Ramos (cell line): Measurements from ENCODE around the gene CDH4.
"Not testable (repeated sequence)": the region's sequence is repeated elsewhere in the genome, so short reads cannot be mapped to it uniquely, and the experiment has no call there.

Experiments
- in situ Hi-C: fragments of 300-500 bp; cut with MboI; formaldehyde crosslinking; loops from one replicate; pipeline ENCODE4 v1.14.3; 2022; ENCODE audit warnings: low sequenced_read_pairs; ENCODE audit not compliant: unreplicated experiment

Gene CDH4

DNA sequence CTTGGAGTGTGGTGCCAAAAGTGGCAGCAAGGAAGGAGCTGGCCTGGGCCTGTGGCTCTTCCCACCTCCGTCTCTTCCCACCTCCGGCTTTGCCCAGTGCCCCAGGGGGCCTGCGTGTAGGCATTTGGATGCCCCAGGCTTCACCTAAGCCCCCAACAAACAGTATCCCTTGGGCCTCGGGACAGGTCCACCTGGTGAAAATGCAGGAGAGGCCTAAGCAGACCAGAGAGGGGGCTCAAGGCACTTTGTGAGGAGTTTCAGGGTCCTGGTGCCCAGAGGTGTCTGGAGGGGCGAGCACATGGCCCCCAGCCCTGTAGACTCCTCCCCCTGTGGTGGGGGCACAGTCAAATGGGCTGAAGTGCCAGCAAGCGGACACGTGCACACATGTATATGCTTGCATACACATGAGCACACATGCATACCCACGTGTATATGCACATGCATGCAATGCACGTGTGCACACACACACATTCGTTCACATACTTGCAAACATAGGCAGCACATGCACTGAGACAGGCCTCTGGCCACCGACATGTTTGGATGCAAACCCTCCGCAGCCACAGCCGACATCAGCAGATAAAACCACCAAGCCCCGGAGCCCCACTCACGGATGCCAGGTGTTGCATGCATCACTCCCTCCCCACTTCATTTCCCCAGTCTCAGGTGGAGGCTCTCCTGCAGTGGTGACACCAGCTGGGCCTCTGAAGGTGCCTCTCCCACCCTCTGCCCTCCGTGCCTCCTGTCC is 689.1 kb downstream of the CDH4 start:
- in situ Hi-C loops, result no loop called here

DNA sequence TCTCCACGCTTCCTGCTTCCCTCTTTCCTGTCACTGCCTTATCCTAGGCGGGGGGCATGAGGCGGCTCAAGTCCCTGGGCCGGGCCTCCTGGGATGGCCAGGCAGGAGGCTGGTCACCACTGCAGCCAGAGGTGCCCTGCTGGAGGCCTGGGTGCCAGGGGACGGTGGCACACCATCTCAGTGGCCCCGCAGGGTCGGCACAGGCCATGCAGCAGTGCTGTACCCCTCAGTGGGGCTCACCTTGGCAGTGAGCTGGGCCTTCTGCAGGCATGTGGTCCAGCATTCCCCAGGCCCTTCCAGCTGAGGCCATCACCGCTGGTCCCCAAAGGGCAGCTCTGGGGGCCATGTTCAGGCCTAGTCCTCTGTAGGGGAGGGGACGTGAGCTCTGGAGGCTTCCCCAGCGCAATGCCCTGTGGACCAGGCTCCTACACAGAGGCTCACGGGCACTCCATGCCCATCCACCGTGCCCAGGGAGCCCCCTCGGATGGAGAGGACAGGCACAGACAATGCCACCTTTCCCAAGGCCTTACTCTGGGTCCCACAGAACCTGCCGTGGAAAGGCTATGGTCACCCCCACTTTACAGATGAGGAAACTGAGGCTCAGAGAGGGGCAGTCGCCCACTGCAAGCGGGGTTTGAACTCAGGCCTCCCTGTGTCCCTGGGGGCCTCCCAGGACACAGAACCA is 689.8 kb downstream of the CDH4 start:
- in situ Hi-C loops, result no loop called here

DNA sequence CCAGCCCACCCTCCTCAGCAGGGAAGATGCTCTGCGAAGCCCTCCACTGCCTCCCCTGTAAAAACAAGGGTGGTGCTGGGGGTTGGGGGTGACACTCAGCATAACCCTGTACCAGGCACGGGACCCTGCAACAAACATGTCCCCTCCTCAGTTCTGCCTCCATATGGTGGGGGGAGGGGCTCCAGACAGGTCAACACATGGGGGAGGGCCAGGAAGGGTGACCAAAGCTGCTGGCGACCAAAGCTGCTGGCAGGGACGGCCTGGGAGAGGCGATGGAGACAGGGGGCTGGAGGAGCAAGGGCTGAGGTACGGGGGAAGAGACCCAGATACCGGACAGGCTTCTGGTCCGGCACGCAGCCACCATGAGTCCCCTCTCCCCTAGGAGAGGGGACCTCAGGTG is 690.5 kb downstream of the CDH4 start:
- in situ Hi-C loops, result no loop called here

- in situ Hi-C loops, result not testable (repeated sequence)
Observed at GRCh38 chr20:61944967-61945366, 692.9 kb downstream of the CDH4 start.

DNA sequence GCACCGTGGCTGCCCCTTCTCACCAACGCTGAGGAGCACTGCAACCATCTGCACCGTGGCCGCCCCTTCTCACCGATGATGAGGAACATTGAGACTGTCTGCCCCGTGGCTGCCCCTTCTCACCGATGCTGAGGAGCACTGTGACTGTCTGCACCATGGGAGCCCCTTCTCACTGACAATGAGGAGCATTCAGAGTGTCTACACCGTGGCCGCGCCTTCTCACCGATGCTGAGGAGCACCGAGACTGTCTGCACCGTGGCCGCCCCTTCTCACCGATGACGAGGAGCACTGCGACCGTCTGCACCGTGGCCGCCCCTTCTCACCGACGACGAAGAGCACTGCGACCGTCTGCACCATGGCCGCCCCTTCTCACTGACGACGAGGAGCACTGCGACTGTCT is 693.4 kb downstream of the CDH4 start:
- in situ Hi-C loops, result not testable (repeated sequence)

DNA sequence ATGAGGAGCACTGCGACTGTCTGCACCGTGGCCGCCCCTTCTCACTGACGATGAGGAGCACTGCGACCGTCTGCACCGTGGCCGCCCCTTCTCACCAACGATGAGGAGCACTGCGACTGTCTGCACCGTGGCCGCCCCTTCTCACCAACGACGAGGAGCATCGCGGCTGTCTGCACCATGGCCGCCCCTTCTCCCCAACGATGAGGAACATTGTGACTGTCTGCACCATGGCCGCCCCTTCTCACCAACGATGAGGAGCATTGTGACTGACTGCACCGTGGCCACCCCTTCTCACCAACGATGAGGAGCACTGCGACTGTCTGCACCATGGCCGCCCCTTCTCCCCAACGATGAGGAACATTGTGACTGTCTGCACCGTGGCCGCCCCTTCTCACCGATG is 696.0 kb downstream of the CDH4 start:
- in situ Hi-C loops, result not testable (repeated sequence)

DNA sequence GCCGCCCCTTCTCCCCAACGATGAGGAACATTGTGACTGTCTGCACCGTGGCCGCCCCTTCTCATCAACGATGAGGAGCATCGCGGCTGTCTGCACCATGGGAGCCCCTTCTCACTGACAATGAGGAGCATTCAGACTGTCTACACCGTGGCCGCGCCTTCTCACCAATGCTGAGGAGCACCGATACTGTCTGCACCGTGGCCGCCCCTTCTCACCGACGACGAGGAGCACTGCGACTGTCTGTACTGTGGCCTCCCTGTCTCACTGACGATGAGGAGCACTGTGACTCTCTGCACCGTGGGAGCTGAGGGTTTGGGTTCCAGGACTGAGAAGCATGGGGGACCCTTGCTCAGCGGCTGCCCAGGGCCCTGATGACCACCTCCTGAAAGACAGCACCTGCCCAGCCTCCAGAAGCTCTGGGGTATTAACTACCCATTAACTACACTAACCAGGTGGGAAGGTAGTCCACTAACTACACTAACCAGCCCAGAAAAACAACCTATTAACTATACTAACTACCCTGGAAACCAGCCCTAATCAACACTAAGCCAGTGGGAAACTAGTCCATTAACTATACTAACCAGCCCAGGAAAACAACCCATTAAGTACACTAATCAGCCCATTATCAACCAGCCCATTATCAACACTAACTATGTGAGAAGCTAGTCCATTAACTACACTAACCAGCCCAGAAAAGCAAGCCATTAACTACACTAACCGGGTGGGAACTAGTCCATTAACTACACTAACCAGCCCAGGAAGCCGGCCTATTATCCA is 696.7 kb downstream of the CDH4 start:
- in situ Hi-C loops, result no loop called here

DNA sequence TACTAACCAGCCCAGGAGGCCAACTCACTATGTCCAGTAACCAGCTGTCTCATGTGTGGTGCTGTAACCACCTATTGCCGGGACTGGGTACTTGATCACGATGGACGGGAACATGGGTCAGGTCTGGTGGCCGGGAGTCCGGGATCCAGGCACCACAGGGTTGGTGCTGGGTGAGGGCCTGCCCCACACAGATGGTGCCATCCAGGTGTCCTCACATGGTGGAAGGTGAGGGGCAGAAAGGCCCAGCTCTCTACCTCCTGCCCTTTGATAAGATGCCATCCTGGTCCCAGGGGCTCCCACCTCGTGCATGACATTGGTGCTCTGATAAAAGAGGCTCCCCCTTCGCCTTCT is 697.3 kb downstream of the CDH4 start:
- in situ Hi-C loops, result no loop called here

- in situ Hi-C loops, result no loop called here
Observed at GRCh38 chr20:61949714-61950640, 697.9 kb downstream of the CDH4 start.

GRCh38 chr20:61950641-61951071 is 698.6 kb downstream of the CDH4 start:
- in situ Hi-C loops, result no loop called here

GRCh38 chr20:61951695-61952533 is 699.9 kb downstream of the CDH4 start:
- in situ Hi-C loops, result no loop called here

DNA sequence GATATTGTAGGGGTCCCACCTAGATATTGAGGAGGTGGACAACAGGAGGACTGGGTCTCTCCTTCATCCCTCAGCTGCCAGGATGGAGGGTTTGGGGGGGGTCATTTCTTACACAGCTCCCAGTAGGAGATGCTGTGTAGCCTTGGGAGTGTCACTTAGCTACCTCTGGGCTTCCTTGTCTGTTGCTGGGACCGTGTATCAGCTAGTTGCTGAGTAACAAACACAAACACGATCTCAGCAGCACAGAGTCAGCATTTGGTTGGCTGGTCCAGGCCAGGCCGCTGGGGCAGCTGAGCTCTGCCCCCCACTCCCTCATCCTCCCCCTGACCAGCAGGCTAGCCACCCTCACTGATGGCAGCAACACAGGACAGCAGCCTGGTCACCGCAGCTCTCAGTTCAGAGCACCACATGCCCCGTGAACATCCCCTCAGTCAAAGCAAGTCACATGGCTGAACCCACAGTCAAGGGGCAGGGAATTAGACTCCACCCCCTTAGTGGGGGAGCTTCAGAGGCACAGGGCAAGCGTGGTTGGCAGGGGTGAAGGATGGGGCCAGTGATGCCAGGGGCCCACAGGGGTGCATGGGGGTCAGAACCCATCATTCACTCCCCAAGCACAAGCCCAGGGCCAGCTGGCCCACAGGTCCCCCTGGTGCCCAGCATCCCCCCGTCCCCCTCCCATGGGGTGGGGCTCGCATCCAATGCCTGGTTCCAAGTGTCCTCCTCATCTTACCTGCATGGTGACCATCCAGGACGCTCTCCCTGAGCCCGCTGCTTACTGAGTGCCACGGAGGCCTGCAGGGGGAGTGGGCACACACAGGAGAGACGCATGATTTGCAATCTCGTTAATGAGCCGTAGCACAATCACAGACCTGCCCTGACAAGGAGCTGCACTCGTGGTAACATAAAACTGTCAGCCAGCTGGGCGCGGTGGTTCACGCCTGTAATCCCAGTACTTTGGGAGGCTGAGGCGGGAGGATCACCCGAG is 701.3 kb downstream of the CDH4 start:
- in situ Hi-C loops, result no loop called here

DNA sequence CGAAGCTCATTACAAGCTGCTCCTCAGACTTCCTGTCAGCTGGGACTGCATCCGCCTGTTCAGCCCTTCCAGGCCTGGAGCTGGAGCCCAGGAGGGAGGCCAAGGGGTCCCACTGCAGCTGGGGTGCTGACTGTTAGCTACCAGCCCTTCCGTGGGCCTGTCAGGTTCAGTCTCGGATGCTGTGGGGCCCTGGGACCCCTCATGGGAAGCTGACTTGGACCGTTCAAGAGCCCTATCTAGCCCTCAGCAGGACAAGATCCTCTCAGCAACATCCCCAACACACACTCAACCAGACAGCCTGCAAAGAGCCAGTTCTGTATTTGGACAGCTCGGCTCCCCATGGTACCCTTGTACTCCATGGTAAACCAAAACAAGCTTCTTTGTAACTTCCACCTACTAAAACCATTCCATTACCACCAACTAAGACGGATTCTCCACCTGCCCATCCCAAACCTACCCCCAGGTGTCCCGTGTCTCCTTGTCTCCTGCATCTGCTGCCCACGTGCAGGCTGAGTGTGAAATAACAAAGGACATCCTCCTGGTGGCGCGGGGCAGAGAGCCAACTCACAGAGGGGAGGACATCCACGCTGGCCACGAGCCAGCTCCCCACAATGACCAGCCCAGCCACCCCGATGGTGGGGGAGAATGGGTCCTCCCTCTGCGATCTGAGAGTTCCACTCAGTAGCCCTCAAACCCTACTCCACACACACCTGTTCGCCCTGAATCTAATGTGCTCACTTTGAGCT is 702.4 kb downstream of the CDH4 start:
- in situ Hi-C loops, result no loop called here

GRCh38 chr20:61955668-61956395 is 703.8 kb downstream of the CDH4 start:
- in situ Hi-C loops, result no loop called here

- in situ Hi-C loops, result no loop called here
Observed at GRCh38 chr20:61956396-61957342, 704.6 kb downstream of the CDH4 start.
